GM12891 (cell line): ENCODE measurements around the gene WSCD1.

ENCODE experiments used
- PAX5 ChIP-seq: IDR thresholded peaks from 2 replicates; pipeline ENCODE4 v1.6.1; 2011; ENCODE audit warnings: low read length, moderate library complexity, mild to moderate bottlenecking; ENCODE audit not compliant: insufficient read depth, severe bottlenecking
- POLR2A ChIP-seq: IDR thresholded peaks from 2 replicates; pipeline ENCODE4 v1.6.1; 2011; ENCODE audit warnings: low read depth, low read length, control low read depth
- POLR2AphosphoS5 ChIP-seq: IDR thresholded peaks from 2 replicates; pipeline ENCODE4 v1.6.1; 2011; ENCODE audit warnings: low read depth, low read length, control low read depth
- POU2F2 ChIP-seq: IDR thresholded peaks from 2 replicates; pipeline ENCODE4 v1.6.1; 2011; ENCODE audit warnings: low read depth, mild to moderate bottlenecking, control low read depth, low read length, moderate library complexity
- SPI1 ChIP-seq: IDR thresholded peaks from 2 replicates; pipeline ENCODE4 v1.6.1; 2011; ENCODE audit warnings: low read depth, low read length, control low read depth
- TAF1 ChIP-seq: IDR thresholded peaks from 2 replicates; pipeline ENCODE4 v1.6.1; 2011; ENCODE audit warnings: low read depth, low read length, control low read depth

DNA sequence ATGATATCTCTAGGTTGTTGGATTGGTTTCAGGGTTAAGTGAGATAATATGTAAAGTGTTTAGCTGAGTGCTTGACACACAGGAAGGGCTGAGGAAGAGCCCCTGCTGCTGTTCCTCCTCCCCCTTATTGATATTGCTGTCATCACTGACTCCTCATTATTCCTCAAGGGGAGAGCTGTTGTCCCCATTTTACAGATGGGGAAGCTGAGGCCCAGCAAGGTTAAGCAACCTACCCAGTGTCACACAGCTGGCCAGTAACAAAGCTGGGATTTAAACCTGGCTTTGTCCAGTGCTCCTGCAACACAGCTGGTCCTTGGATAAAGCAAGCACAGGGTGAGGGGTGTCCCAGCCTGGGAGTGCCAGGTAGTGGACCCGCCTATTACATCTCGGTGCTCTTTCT lies 9.8 kb downstream of the WSCD1 start:
- TF ChIP-seq POLR2A, result no peak
- TF ChIP-seq POLR2AphosphoS5, result no peak
- no peak for TF ChIP-seq TAF1
- TF ChIP-seq SPI1, result no peak
- TF ChIP-seq POU2F2, result no peak
- TF ChIP-seq PAX5, result no peak
